T-cell (primary cell): ENCODE measurements around the gene UFSP2. TPM values are rescaled to one million over a fixed set of nuclear protein-coding genes. Genes with fewer than 3 reads are reported as not detected.

Source experiments
- ATAC-seq, 4 experiments: fragments of 200-7000 bp in 3 of 4; fragments of 150-1000 bp in 1 of 4; cut with Tn5 transposase; replicated peaks in 1 of 4; 1 replicate in 3 of 4; 2 replicates in 1 of 4; pipeline ENCODE4 v1.10.0; 2021; ENCODE audit warnings: moderate library complexity in 3 of 4, mild to moderate bottlenecking in 2 of 4, moderate number of reproducible peaks in 1 of 4
- CTCF ChIA-PET, 2 donors: fragments of 300-600 bp; sonication (Branson Sonifier 250); formaldehyde crosslinking; loops; one replicate each; lab custom pipeline; 2022; ENCODE audit warnings: antibody characterized with exemption in 2 of 2; lab: Charles Lee
- POLR2A ChIA-PET, 2 donors: fragments of 300-600 bp; sonication (Branson Sonifier 250); formaldehyde crosslinking; loops; one replicate each; lab custom pipeline; 2022; ENCODE audit warnings: antibody characterized with exemption in 2 of 2; lab: Charles Lee
- DNase-seq, 35 experiments: peaks; one replicate each; pipeline versions ENCODE4 v3.0.0 to v3.0.0-alpha.2; 2013 to 2023
- H3K27ac ChIP-seq: one replicate; pipeline ENCODE4 v1.5.1; 2013; ENCODE audit warnings: low read length
- H3K27me3 ChIP-seq, 2 experiments: replicated peaks in 1 of 2; 1 replicate in 1 of 2; 2 replicates in 1 of 2; pipeline versions ENCODE4 v1.6.1 to v1.7.0; 2013; ENCODE audit warnings: low read length in 1 of 2, mixed read lengths in 1 of 2; ENCODE audit not compliant: control insufficient read depth in 2 of 2, insufficient read depth in 2 of 2; ENCODE audit errors: extremely low read depth in 1 of 2
- H3K36me3 ChIP-seq, 2 donors: 1 replicate in 1 of 2; 2 replicates in 1 of 2; pipeline versions ENCODE4 v1.6.1 to v1.7.0; 2013; ENCODE audit warnings: low read length in 1 of 2; ENCODE audit not compliant: control insufficient read depth in 2 of 2, insufficient read depth in 1 of 2; ENCODE audit errors: extremely low read depth in 1 of 2
- H3K4me1 ChIP-seq, 2 experiments: 1 replicate in 1 of 2; 2 replicates in 1 of 2; pipeline versions ENCODE4 v1.6.1 to v1.7.0; 2013; ENCODE audit warnings: low read length in 2 of 2, mixed read lengths in 1 of 2; ENCODE audit not compliant: insufficient read depth in 2 of 2, control insufficient read depth in 1 of 2; ENCODE audit errors: extremely low read depth in 1 of 2
- H3K4me3 ChIP-seq, 2 donors: 1 replicate in 1 of 2; 2 replicates in 1 of 2; pipeline versions ENCODE4 v1.5.1 to v1.7.0; 2013; ENCODE audit warnings: mild to moderate bottlenecking in 2 of 2, low read length in 1 of 2, moderate library complexity in 1 of 2; ENCODE audit not compliant: control insufficient read depth in 1 of 2; ENCODE audit errors: extremely low read depth in 1 of 2
- H3K9me3 ChIP-seq: 2 replicates; pipeline ENCODE4 v1.7.0; 2013
- H3K27ac Mint-ChIP-seq, 2 donors: one replicate each; pipeline ENCODE4 v1.8.0; 2020 to 2021; ENCODE audit warnings: mild to moderate bottlenecking in 2 of 2, mixed read lengths in 2 of 2
- H3K27me3 Mint-ChIP-seq, 2 donors: one replicate each; pipeline ENCODE4 v1.8.0; 2021 to 2022; ENCODE audit warnings: mixed read lengths in 2 of 2
- H3K36me3 Mint-ChIP-seq: one replicate; pipeline ENCODE4 v1.8.0; 2021; ENCODE audit warnings: mixed read lengths
- H3K4me1 Mint-ChIP-seq, 3 donors: one replicate each; pipeline ENCODE4 v1.8.0; 2020 to 2022; ENCODE audit warnings: mixed read lengths in 3 of 3, mild to moderate bottlenecking in 1 of 3
- H3K4me3 Mint-ChIP-seq, 3 donors: one replicate each; pipeline ENCODE4 v1.8.0; 2020 to 2022; ENCODE audit warnings: mild to moderate bottlenecking in 3 of 3, mixed read lengths in 3 of 3, moderate library complexity in 3 of 3
- H3K9me3 Mint-ChIP-seq, 3 donors: one replicate each; pipeline ENCODE4 v1.8.0; 2020 to 2022; ENCODE audit warnings: mixed read lengths in 3 of 3
- WGBS: methylation state at CpG from one replicate; pipeline ENCODE4 v1.1.5; 2013; ENCODE audit warnings: missing lambda C conversion rate; ENCODE audit not compliant: insufficient coverage; 5-methylcytosine and 5-hydroxymethylcytosine counted together
- total RNA-seq, 35 experiments: library from RNA in 6 of 35; stranded (reverse) in 6 of 35; fragments of 120-200 nt in 1 of 35; gene quantifications; one replicate each; pipeline versions ENCODE4 v1.2.1 to v1.2.4 and lab custom pipeline; 2013 to 2026

Gene UFSP2
- total RNA-seq, 5 donors from 2014 or later (not counting 1 experiment from before 2014, with no cell fraction given), result 13.9 to 30.1 (median 20.3) TPM

DNA sequence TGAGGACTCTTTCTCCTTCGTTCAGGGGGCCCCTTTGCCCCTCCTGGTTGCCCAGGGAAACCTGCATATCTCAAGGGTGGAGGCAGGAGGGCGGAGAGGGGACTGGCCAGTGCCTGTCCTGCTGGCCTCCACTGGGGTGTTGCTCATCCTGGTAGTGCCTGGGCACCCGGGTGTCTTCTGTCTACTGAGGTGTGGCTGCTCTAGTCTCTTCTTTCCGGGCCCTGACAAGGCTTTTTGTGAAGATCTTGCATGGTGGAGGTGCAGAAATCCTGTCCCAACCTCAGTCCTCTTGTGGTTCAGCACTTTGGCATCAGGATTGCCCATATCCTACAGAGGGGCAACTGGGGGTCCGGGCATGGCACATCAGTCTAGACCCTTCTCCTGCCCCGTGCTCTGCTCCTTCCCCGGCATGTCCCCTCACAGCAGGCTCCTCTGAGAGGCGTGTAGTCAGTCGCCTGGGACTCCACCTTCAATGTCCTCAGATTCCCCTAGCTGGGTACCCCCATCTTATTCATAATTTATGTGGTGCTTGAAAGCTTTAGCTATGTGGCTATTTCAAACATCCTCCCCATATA lies 43.9 kb upstream of the UFSP2 start:
- Histone ChIP-seq H3K4me3 (no peak overlapping the region), H3K27ac (no peak overlapping the region), H3K27me3 (peaks cover 6 to 13% of the 10 kb centered on the region in 2 experiments), H3K9me3 (no peaks in the 10 kb centered on the region), H3K4me1 (peaks cover 6 to 16% of the 10 kb centered on the region in 2 experiments), H3K36me3 (no peaks in the 10 kb centered on the region)
- Mint-ChIP-seq H3K27me3 (peaks cover 0 to 3% of the 10 kb centered on the region in 2 donors), H3K9me3 (no peaks in the 10 kb centered on the region), H3K4me3 (peak overlapping the region in 2 of 3 donors; percentile 39 to 93), H3K4me1 (peaks cover 2 to 20% (median 15%) of the 10 kb centered on the region in 3 donors), H3K27ac (peak overlapping the region; percentile 16 to 76), H3K36me3 (no peaks in the 10 kb centered on the region)
- ATAC-seq (no peak), DNase-seq (peak in 3 of 35 experiments; percentile 6 to 22 (median 12))
- POLR2A ChIA-PET, result no interaction called here
- CTCF ChIA-PET, result no interaction called here
- WGBS, result 70% methylated on average over 3 of the region's 9 CpGs

DNA sequence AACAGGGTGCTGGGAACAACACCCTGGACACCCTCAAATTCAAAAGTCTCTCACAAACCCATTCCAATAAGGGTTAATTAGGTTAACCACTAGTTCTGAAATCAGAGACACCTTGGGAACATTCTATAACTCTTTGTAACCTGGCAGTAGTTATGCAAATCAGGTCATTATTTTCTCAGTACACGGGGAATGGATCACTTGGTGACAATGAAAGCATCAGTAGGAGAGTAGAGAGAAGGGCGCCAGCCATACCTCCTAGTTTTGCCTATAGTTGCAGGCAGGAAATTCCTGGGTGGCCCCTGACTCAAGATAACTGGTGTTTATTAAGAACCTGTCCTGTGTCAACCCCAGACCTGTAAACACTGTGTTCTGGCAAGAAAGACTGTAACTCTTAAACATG lies 43.2 kb upstream of the UFSP2 start:
- no peak overlapping the region for H3K4me3 Mint-ChIP-seq
- peaks cover 0 to 3% of the 10 kb centered on the region in 2 donors for H3K27me3 Mint-ChIP-seq
- no peak overlapping the region for H3K27ac Mint-ChIP-seq
- Histone ChIP-seq H3K36me3 (no peaks in the 10 kb centered on the region), H3K4me3 (no peak overlapping the region), H3K4me1 (peaks cover 6 to 16% of the 10 kb centered on the region in 2 experiments), H3K27me3 (peaks cover 6 to 13% of the 10 kb centered on the region in 2 experiments), H3K27ac (no peak overlapping the region), H3K9me3 (no peaks in the 10 kb centered on the region)
- H3K4me1 Mint-ChIP-seq, result peaks cover 2 to 20% (median 15%) of the 10 kb centered on the region in 3 donors
- CTCF ChIA-PET, result no interaction called here
- ATAC-seq (no peak), DNase-seq (peak in 1 of 35 experiments; percentile 6)
- no peaks in the 10 kb centered on the region for H3K9me3 Mint-ChIP-seq
- POLR2A ChIA-PET, result no interaction called here
- no CpG with 5 or more reads among the region's 2 CpGs for WGBS
- H3K36me3 Mint-ChIP-seq, result no peaks in the 10 kb centered on the region

DNA sequence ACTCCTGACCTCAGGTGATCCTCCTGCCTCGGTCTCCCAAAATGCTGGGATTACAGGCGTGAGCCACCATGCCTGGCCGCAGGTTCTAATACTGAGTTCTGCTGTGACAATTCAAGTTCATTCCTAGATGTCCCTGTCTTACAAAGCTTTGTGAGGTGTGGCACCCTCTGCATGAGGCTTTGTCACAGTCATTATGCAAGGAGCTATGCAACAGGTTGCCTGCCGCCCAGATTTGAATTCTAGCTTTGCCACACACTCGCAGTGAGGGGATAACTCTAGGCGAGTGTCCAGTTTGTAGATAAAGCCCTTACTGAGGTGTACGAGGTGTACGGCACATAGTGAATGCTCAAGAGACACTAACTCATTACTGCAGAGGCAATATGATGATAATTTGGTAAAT lies 42.2 kb upstream of the UFSP2 start:
- 82% methylated on average over 4 of the region's 8 CpGs for WGBS
- POLR2A ChIA-PET, result interaction anchor here in 1 of 2 donors (0.5 kb wide), 1 partner anchor 266 kb away, joined by 3 read pairs; no protein-coding TSS in a partner anchor
- Mint-ChIP-seq H3K36me3 (no peaks in the 10 kb centered on the region), H3K4me3 (no peak overlapping the region), H3K27ac (no peak overlapping the region), H3K27me3 (no peaks in the 10 kb centered on the region), H3K9me3 (no peaks in the 10 kb centered on the region), H3K4me1 (peaks cover 2 to 20% (median 15%) of the 10 kb centered on the region in 3 donors)
- H3K27me3 ChIP-seq, result peaks cover 4 to 6% of the 10 kb centered on the region in 2 experiments
- no peak overlapping the region for H3K4me3 ChIP-seq
- no peaks in the 10 kb centered on the region for H3K36me3 ChIP-seq
- no peaks in the 10 kb centered on the region for H3K9me3 ChIP-seq
- DNase-seq (no peak), ATAC-seq (no peak)
- peaks cover 6 to 16% of the 10 kb centered on the region in 2 experiments for H3K4me1 ChIP-seq
- CTCF ChIA-PET, result no interaction called here
- no peak overlapping the region for H3K27ac ChIP-seq

DNA sequence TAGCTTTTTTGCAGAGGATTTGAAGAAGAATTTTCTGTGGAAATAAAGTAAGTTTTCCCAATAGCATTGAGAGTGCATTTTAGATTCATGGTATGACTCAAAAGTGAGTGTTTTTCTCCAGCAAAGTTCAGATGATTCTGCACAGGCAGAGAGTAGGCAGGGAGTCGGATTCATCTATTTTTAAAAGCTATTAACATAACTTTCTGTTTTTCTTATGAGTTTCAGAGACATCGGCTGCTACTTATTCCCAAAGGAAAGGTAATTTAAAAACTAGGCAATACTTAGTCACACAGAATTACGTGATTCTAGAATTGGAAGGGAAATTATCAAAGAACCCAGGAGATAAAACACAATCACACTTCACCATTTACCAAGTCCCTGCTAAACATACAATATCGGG lies 41.3 kb upstream of the UFSP2 start:
- Mint-ChIP-seq H3K9me3 (no peaks in the 10 kb centered on the region), H3K4me3 (no peak overlapping the region), H3K27me3 (no peaks in the 10 kb centered on the region), H3K4me1 (peaks cover 2 to 19% (median 15%) of the 10 kb centered on the region in 3 donors), H3K27ac (no peak overlapping the region), H3K36me3 (no peaks in the 10 kb centered on the region)
- no peak for DNase-seq
- Histone ChIP-seq H3K27ac (no peak overlapping the region), H3K4me3 (no peak overlapping the region), H3K36me3 (no peaks in the 10 kb centered on the region), H3K9me3 (no peaks in the 10 kb centered on the region), H3K27me3 (peaks cover 2% of the 10 kb centered on the region in 2 experiments), H3K4me1 (peaks cover 5 to 11% of the 10 kb centered on the region in 2 experiments)
- CTCF ChIA-PET, result no interaction called here
- no peak for ATAC-seq
- POLR2A ChIA-PET, result no interaction called here
- no CpG with 5 or more reads among the region's 4 CpGs for WGBS

DNA sequence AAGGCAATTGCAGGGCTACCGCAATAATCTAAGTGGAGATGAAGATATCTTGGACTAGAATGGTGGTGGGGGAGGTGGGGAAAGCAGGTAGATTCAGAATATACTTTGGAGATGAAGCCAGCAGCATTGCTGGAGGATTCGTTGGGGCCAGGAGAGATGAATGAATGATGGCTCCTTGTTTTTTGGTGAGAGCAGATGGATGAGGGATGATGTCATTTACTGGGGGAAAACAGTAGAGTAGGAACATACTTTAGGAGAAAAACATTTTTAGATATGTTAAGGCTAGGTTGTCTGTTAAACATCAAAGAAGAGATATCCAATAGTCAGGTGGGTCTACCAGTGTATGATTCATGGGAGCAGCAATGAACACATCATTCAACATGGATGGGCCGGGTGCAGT lies 39.9 kb upstream of the UFSP2 start:
- Mint-ChIP-seq H3K4me1 (peaks cover 0 to 14% (median 10%) of the 10 kb centered on the region in 3 donors), H3K9me3 (no peaks in the 10 kb centered on the region), H3K36me3 (no peaks in the 10 kb centered on the region), H3K4me3 (no peak overlapping the region), H3K27me3 (peaks cover 0 to 4% of the 10 kb centered on the region in 2 donors), H3K27ac (no peak overlapping the region)
- H3K4me3 ChIP-seq, result no peak overlapping the region
- no peaks in the 10 kb centered on the region for H3K36me3 ChIP-seq
- DNase-seq (no peak), ATAC-seq (no peak)
- H3K4me1 ChIP-seq, result peaks cover 0 to 5% of the 10 kb centered on the region in 2 experiments
- CTCF ChIA-PET, result no interaction called here
- WGBS, result 90% methylated on average over 3 of the region's 3 CpGs
- peaks cover 2% of the 10 kb centered on the region in 2 experiments for H3K27me3 ChIP-seq
- H3K9me3 ChIP-seq, result no peaks in the 10 kb centered on the region
- no peak overlapping the region for H3K27ac ChIP-seq
- POLR2A ChIA-PET, result no interaction called here

DNA sequence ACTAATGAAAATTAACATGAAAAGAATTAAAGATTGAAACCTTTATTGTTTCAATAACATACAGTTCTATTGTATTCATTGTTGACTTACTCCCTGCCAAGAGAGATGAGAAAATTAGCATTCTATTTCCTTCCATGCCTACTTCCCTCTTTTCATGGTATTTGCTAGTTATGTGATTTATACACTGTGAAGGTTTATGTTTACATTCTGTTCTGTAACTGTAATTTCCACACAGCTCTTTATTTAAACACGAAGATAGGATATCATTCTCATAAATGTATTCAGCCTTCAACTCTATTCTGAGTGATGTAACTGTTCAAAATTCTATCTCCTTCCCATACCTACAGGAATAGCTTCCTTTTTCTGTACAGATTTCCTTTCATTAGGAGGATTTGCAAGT lies 39.1 kb upstream of the UFSP2 start:
- Mint-ChIP-seq H3K9me3 (no peaks in the 10 kb centered on the region), H3K4me1 (peaks cover 0 to 6% (median 4%) of the 10 kb centered on the region in 3 donors), H3K4me3 (no peak overlapping the region), H3K36me3 (no peaks in the 10 kb centered on the region), H3K27me3 (peaks cover 7 to 9% of the 10 kb centered on the region in 2 donors), H3K27ac (no peak overlapping the region)
- ATAC-seq (no peak), DNase-seq (no peak)
- no peak overlapping the region for H3K27ac ChIP-seq
- no peaks in the 10 kb centered on the region for H3K9me3 ChIP-seq
- POLR2A ChIA-PET, result no interaction called here
- WGBS, result no CpG with 5 or more reads among the region's 1 CpG
- H3K4me1 ChIP-seq, result no peaks in the 10 kb centered on the region
- H3K36me3 ChIP-seq, result no peaks in the 10 kb centered on the region
- CTCF ChIA-PET, result no interaction called here
- H3K27me3 ChIP-seq, result peaks cover 2% of the 10 kb centered on the region in 2 experiments
- H3K4me3 ChIP-seq, result no peak overlapping the region
